Measurements from ENCODE around the gene CYP1B1.

DNA sequence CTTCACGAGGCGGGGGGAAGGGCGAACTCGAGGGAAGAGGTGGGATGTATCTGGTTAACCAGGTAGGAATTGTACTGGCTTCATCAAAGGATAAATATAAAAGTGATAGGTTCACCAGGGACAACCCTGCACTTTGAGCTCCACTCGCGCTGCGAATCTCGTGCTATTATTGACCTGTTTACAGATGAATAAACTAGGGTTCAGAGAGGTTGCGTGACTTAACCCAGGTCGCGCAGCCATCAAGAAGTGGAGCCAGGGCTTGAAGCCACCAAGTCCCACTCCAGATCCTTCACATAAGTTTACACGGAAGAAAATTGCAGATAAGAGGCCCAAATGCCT, 1.4 kb upstream of the CYP1B1 start:
- TF ChIP-seq, protein P1, sequence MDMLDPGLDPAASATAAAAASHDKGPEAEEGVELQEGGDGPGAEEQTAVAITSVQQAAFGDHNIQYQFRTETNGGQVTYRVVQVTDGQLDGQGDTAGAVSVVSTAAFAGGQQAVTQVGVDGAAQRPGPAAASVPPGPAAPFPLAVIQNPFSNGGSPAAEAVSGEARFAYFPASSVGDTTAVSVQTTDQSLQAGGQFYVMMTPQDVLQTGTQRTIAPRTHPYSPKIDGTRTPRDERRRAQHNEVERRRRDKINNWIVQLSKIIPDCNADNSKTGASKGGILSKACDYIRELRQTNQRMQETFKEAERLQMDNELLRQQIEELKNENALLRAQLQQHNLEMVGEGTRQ (IDR thresholded peaks at IDR 0.05; ENCODE audit: low read depth, low read length): no peak
- TF ChIP-seq, protein P1 (CRISPR knock-in tag; IDR thresholded peaks at IDR 0.05; ENCODE audit: borderline replicate concordance): no peak
- TF ChIP-seq CREB1 (IDR thresholded peaks at IDR 0.05): no peak
- TF ChIP-seq CREB1 (CRISPR knock-in tag; IDR thresholded peaks at IDR 0.05): no peak
- TF ChIP-seq, protein P2, sequence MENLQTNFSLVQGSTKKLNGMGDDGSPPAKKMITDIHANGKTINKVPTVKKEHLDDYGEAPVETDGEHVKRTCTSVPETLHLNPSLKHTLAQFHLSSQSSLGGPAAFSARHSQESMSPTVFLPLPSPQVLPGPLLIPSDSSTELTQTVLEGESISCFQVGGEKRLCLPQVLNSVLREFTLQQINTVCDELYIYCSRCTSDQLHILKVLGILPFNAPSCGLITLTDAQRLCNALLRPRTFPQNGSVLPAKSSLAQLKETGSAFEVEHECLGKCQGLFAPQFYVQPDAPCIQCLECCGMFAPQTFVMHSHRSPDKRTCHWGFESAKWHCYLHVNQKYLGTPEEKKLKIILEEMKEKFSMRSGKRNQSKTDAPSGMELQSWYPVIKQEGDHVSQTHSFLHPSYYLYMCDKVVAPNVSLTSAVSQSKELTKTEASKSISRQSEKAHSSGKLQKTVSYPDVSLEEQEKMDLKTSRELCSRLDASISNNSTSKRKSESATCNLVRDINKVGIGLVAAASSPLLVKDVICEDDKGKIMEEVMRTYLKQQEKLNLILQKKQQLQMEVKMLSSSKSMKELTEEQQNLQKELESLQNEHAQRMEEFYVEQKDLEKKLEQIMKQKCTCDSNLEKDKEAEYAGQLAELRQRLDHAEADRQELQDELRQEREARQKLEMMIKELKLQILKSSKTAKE (CRISPR knock-in tag; IDR thresholded peaks at IDR 0.05; ENCODE audit: borderline replicate concordance): no peak
- TF ChIP-seq ELF1 (CRISPR knock-in tag; IDR thresholded peaks at IDR 0.05): no peak
- TF ChIP-seq RFX5 (IDR thresholded peaks at IDR 0.05; ENCODE audit: low read depth, low read length): no peak
- TF ChIP-seq, protein P3, sequence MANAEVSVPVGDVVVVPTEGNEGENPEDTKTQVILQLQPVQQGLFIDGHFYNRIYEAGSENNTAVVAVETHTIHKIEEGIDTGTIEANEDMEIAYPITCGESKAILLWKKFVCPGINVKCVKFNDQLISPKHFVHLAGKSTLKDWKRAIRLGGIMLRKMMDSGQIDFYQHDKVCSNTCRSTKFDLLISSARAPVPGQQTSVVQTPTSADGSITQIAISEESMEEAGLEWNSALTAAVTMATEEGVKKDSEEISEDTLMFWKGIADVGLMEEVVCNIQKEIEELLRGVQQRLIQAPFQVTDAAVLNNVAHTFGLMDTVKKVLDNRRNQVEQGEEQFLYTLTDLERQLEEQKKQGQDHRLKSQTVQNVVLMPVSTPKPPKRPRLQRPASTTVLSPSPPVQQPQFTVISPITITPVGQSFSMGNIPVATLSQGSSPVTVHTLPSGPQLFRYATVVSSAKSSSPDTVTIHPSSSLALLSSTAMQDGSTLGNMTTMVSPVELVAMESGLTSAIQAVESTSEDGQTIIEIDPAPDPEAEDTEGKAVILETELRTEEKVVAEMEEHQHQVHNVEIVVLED (CRISPR knock-in tag; IDR thresholded peaks at IDR 0.05; ENCODE audit: borderline replicate concordance): no peak
- TF ChIP-seq ZNF780A (CRISPR knock-in tag; IDR thresholded peaks at IDR 0.05): no peak
- TF ChIP-seq, protein P4, sequence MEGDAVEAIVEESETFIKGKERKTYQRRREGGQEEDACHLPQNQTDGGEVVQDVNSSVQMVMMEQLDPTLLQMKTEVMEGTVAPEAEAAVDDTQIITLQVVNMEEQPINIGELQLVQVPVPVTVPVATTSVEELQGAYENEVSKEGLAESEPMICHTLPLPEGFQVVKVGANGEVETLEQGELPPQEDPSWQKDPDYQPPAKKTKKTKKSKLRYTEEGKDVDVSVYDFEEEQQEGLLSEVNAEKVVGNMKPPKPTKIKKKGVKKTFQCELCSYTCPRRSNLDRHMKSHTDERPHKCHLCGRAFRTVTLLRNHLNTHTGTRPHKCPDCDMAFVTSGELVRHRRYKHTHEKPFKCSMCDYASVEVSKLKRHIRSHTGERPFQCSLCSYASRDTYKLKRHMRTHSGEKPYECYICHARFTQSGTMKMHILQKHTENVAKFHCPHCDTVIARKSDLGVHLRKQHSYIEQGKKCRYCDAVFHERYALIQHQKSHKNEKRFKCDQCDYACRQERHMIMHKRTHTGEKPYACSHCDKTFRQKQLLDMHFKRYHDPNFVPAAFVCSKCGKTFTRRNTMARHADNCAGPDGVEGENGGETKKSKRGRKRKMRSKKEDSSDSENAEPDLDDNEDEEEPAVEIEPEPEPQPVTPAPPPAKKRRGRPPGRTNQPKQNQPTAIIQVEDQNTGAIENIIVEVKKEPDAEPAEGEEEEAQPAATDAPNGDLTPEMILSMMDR (CRISPR knock-in tag; IDR thresholded peaks at IDR 0.05): no peak
- TF ChIP-seq NFRKB (IDR thresholded peaks at IDR 0.05): no peak
- TF ChIP-seq, protein P5, sequence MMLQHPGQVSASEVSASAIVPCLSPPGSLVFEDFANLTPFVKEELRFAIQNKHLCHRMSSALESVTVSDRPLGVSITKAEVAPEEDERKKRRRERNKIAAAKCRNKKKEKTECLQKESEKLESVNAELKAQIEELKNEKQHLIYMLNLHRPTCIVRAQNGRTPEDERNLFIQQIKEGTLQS (CRISPR knock-in tag; IDR thresholded peaks at IDR 0.05): no peak
